ENCODE results near the gene DDRGK1. TPM values are rescaled to one million over a fixed set of nuclear protein-coding genes. Genes with fewer than 3 reads are reported as not detected.

The DDRGK1 gene
- total RNA-seq, 1 donor = 22.1 TPM

GRCh38 chr20:3209946-3210317 is 5.5 kb upstream of the DDRGK1 start:
- peak overlapping the region; percentile 95 for H3K4me3 ChIP-seq (ENCODE audit: low read length)
- peaks cover 18% of the 10 kb centered on the region for H3K4me1 ChIP-seq (ENCODE audit: insufficient read depth, low read length)
- no peaks in the 10 kb centered on the region for H3K9me3 ChIP-seq (ENCODE audit: low read depth, low read length)
- no peaks in the 10 kb centered on the region for H3K27me3 ChIP-seq (ENCODE audit: insufficient read depth, low read length)

- Histone ChIP-seq H3K4me1 (ENCODE audit: insufficient read depth, low read length) (peaks cover 18% of the 10 kb centered on the region), H3K27me3 (ENCODE audit: insufficient read depth, low read length) (no peaks in the 10 kb centered on the region), H3K4me3 (ENCODE audit: low read length) (peak within 1 kb of the TSS; percentile 95), H3K9me3 (ENCODE audit: low read depth, low read length) (no peaks in the 10 kb centered on the region)
Measured at GRCh38 chr20:3209257-3209945, 4.9 kb upstream of the DDRGK1 start, which contains the start of gene ITPA. Gene ITPA (plus strand): TSS chr20:3209498. CDS start chr20:3209552, 54 bp downstream.

GRCh38 chr20:3208786-3209256 is 4.3 kb upstream of the DDRGK1 start:
- H3K27me3 ChIP-seq (ENCODE audit: insufficient read depth, low read length) = no peaks in the 10 kb centered on the region
- peaks cover 21% of the 10 kb centered on the region for H3K4me1 ChIP-seq (ENCODE audit: insufficient read depth, low read length)
- peak overlapping the region; percentile 95 for H3K4me3 ChIP-seq (ENCODE audit: low read length)
- H3K9me3 ChIP-seq (ENCODE audit: low read depth, low read length) = no peaks in the 10 kb centered on the region

- H3K27me3 ChIP-seq (ENCODE audit: insufficient read depth, low read length) = no peaks in the 10 kb centered on the region
- peak overlapping the region; percentile 89 for H3K4me3 ChIP-seq (ENCODE audit: low read length)
- H3K4me1 ChIP-seq (ENCODE audit: insufficient read depth, low read length) = peaks cover 16% of the 10 kb centered on the region
- no peaks in the 10 kb centered on the region for H3K9me3 ChIP-seq (ENCODE audit: low read depth, low read length)
Measured at GRCh38 chr20:3203315-3204123, 963 bp downstream of the DDRGK1 start.

DNA sequence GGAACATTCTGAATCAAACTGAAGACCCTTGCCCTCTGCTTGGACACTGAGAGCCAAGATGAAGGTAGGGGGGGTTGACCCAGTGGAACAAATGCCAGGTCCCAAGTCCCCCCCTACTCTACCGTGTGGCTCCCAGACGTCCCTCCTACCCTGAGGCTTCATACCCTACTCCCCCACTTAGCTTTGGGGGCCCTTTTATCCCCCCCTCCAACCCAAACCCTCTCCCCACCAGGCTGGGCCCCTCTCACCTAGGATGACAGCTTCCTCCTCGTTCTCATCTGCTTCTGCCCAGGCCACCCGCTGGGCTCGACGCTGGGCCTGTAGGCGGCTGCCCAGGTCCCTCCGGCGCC is 1.5 kb downstream of the DDRGK1 start:
- Histone ChIP-seq H3K4me1 (ENCODE audit: insufficient read depth, low read length) (peaks cover 12% of the 10 kb centered on the region), H3K27me3 (ENCODE audit: insufficient read depth, low read length) (no peaks in the 10 kb centered on the region), H3K9me3 (ENCODE audit: low read depth, low read length) (no peaks in the 10 kb centered on the region), H3K4me3 (ENCODE audit: low read length) (no peak overlapping the region)

- H3K4me1 ChIP-seq (ENCODE audit: insufficient read depth, low read length) = peaks cover 12% of the 10 kb centered on the region
- no peak overlapping the region for H3K4me3 ChIP-seq (ENCODE audit: low read length)
- H3K27me3 ChIP-seq (ENCODE audit: insufficient read depth, low read length) = no peaks in the 10 kb centered on the region
- H3K9me3 ChIP-seq (ENCODE audit: low read depth, low read length) = no peaks in the 10 kb centered on the region
Measured at GRCh38 chr20:3199976-3200755, 4.3 kb downstream of the DDRGK1 start.

DNA sequence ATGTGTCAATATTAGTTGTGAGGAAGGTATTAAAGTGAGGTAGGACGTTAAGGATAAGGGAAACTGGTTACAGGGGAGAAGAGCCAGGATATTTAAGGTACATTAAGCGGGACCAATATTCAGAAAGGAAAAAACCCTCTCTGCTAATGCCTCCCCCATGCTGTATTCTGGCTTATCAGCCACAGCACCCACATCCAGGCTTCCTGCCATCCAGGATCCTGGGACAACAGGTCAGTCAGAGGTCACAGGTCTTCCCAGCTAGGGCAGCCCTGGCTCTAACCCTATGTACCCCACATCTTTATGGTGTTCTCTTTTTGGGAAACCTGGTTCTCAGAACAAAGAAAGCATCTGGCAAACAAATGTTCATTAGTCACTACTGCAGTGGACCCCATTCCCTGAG is 5.3 kb downstream of the DDRGK1 start:
- Histone ChIP-seq H3K27me3 (ENCODE audit: insufficient read depth, low read length) (no peaks in the 10 kb centered on the region), H3K4me1 (ENCODE audit: insufficient read depth, low read length) (peaks cover 12% of the 10 kb centered on the region), H3K9me3 (ENCODE audit: low read depth, low read length) (no peaks in the 10 kb centered on the region), H3K4me3 (ENCODE audit: low read length) (no peak overlapping the region)

DNA sequence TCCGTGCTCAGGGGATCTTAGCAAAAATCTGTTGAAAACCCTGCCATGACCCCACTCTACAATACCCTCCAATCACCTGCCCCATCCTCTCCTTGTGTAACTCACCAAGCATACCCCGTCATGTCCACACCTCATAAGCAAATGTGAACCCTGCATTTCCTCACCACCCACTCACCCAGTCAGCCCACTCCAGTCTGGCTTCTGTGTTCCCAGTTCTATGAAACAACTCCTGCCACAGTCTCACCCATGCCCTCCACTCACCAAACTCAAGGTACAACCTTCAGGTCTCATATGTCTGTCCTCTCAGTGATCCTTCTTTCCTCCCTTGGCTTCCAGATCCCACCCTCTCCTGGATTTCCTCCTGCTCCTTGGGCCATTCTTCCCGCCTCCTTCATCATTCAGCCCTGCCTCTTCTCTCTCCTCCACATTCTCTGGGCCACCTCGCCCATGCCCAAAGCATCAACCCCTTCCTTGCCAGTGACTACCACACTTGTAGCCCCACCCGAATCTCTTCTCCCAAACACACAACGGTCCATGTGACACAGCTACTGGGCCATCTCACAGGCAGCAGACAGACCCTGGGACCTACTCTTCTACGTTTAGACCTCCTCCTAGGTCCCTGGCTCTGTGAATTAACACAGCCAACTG is 8.8 kb downstream of the DDRGK1 start:
- Histone ChIP-seq H3K27me3 (ENCODE audit: insufficient read depth, low read length) (no peaks in the 10 kb centered on the region), H3K4me3 (ENCODE audit: low read length) (no peak overlapping the region), H3K4me1 (ENCODE audit: insufficient read depth, low read length) (no peaks in the 10 kb centered on the region), H3K9me3 (ENCODE audit: low read depth, low read length) (no peaks in the 10 kb centered on the region)

GRCh38 chr20:3194617-3195280 is 9.7 kb downstream of the DDRGK1 start:
- no peaks in the 10 kb centered on the region for H3K9me3 ChIP-seq (ENCODE audit: low read depth, low read length)
- H3K4me1 ChIP-seq (ENCODE audit: insufficient read depth, low read length) = no peaks in the 10 kb centered on the region

DNA sequence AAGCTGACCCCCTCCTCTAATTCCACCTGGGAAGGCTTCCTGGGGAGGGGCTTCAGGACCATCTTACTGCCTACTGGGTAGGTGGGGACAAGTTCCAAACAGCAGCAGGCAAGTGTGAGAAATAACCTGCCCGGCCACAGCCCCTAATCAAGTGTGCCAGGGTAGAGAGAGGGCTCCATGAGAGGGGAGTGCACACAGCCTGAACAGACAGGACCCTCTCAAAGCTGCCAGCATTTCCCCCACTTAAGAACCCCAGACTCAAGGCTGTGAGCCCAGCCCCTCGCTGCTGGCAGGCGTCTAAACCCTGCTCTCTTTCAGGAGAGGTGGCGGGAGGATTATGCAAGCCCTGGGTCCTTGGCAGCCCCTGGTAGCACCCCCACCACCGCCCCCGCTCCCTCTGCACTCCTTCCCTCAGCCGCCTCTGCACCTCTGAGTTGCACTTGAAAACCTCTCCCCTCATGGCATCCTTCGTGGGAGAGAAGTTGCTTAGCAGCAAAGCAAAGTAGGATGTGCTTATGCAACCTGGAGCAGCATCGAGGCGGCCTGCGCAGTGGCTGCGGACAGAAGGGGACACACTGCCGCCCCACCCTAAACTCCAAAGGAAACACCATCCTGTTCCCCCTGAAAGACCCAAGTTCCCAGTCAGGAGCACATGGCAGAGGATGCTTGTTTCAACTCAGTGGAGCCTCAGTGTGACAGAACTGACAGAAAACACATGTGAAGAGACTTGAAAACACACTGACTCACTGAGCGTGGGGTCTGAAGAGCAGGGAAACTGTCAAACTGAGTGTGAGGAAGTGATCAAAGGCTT is 10.5 kb downstream of the DDRGK1 start:
- Histone ChIP-seq H3K4me1 (ENCODE audit: insufficient read depth, low read length) (no peaks in the 10 kb centered on the region), H3K9me3 (ENCODE audit: low read depth, low read length) (no peaks in the 10 kb centered on the region), H3K4me3 (ENCODE audit: low read length) (no peak overlapping the region), H3K27me3 (ENCODE audit: insufficient read depth, low read length) (no peaks in the 10 kb centered on the region)

More at GRCh38 chr20:3194617-3195280, 9.7 kb downstream of the DDRGK1 start:
- Histone ChIP-seq H3K27me3 (ENCODE audit: insufficient read depth, low read length) (no peaks in the 10 kb centered on the region), H3K4me3 (ENCODE audit: low read length) (no peak overlapping the region)

DNA sequence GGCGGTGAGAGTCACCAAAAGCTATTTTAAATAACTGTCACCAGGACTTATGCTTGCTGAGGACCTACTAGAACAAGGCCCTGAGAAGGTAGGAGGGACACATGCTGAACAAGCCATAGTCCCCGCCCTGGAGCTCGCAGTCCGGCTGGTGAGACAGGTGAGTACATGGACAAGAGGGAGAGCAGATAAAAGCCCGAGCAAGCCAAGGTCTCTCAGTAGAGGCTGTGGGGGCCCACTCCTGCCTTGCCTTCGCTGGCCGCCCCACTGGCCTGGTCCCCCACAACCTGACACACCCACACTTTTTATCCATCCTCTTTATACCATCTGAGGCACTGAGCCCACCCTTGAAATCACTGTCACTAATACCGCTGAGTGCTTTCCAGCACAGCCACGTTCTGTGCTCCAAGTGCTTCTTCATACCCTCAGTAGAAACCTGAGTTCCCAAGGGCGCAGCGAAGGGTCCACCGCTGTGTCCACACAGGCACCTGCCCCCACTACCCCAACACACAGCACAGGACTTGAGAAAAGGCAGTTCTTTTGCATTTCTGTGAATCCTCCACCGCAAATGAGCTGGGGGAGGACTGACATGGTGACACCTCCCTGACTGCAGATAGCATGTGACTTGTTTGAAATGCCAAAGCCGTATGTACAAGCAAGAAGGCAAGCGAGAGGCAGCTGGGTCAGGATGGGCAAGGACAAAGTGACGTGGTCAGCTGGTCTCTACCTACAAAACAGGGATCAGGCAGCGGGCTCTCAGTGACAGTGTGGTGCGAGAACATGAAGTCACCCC is 12.1 kb downstream of the DDRGK1 start:
- Histone ChIP-seq H3K4me1 (ENCODE audit: insufficient read depth, low read length) (no peaks in the 10 kb centered on the region), H3K4me3 (ENCODE audit: low read length) (no peak overlapping the region), H3K9me3 (ENCODE audit: low read depth, low read length) (no peaks in the 10 kb centered on the region), H3K27me3 (ENCODE audit: insufficient read depth, low read length) (no peaks in the 10 kb centered on the region)

DNA sequence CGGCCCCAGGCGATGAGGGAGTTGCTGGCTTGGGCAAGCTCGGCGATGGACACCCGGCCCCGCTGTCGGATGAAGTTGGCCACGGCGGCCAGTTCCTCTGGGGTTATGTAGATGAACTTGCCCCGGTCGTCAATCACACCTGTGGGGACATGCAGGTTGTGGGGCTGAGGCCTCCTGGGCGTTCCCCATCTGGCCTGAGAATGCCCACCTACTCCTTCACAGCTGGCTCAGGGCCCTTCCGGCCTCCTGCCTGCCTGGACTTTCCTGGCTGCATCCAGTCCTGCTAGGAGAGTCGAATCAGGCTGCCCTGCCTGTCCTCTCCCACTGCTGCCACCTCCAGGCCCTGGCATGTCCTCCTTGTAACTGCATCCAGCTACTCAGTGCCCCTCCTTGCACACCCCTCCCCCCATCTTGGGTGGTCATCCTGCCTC is 13.8 kb downstream of the DDRGK1 start:
- Histone ChIP-seq H3K9me3 (ENCODE audit: low read depth, low read length) (no peaks in the 10 kb centered on the region), H3K4me1 (ENCODE audit: insufficient read depth, low read length) (no peaks in the 10 kb centered on the region), H3K27me3 (ENCODE audit: insufficient read depth, low read length) (no peaks in the 10 kb centered on the region), H3K4me3 (ENCODE audit: low read length) (no peak overlapping the region)

DNA sequence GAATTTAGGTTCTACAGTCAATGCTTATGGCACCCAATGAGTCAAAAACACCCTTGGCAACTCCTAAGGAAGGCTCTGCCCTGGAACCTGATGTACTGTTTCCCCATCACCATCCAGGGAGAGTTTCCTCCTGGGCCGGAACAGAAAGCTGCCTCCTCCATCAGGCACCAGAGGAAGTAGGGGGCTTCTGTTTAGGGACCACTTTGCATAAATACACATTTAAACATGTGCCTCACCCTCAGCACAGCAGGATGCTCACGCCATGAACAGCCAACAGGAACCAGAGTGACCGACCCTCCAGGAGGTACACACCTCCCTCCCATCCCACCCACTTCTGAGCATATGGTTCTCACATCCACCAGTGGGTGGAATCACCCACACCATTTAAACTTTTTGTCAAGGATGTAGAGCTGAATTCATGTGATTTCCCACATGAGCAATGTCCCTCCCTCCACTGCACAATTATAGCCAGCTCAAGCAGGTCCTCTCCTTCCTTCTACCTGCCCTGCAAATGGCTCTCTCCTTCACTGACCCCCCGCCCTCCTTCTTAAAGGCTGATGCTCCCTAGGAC is 14.8 kb downstream of the DDRGK1 start:
- H3K4me1 ChIP-seq (ENCODE audit: insufficient read depth, low read length) = no peaks in the 10 kb centered on the region
- H3K27me3 ChIP-seq (ENCODE audit: insufficient read depth, low read length) = no peaks in the 10 kb centered on the region
- H3K9me3 ChIP-seq (ENCODE audit: low read depth, low read length) = no peaks in the 10 kb centered on the region
- no peak overlapping the region for H3K4me3 ChIP-seq (ENCODE audit: low read length)

Data from mononuclear cell (primary cell).